ENCODE data around the gene OTOP2. TPM values are rescaled to one million over a fixed set of nuclear protein-coding genes. Genes with fewer than 3 reads are reported as not detected.
"Not testable (repeated sequence)": the region's sequence is repeated elsewhere in the genome, so short reads cannot be mapped to it uniquely, and the experiment has no call there.

The OTOP2 gene
- total and polyA plus RNA-seq, 2 donors = not detected

- Histone ChIP-seq H3K4me3 (ENCODE audit: low read depth, low read length) (peak overlapping the region; percentile 67), H3K27ac (ENCODE audit: low read depth) (no peak overlapping the region), H3K36me3 (ENCODE audit: insufficient read depth) (no peaks in the 10 kb centered on the region), H3K4me1 (ENCODE audit: insufficient read depth) (peaks cover 3% of the 10 kb centered on the region)
- no peak for DNase-seq (ENCODE audit: extremely low spot score)
- WGBS = 31% methylated on average over 9 of the region's 9 CpGs
Measured at GRCh38 chr17:74971842-74972106, 47.7 kb downstream of the OTOP2 start.

- 2% methylated on average over 95 of the region's 95 CpGs for WGBS
- H3K27ac ChIP-seq (ENCODE audit: low read depth) = no peak within 1 kb of the TSS
- no peak for DNase-seq (ENCODE audit: extremely low spot score)
- no peaks in the 10 kb centered on the region for H3K36me3 ChIP-seq (ENCODE audit: insufficient read depth)
- peak within 1 kb of the TSS; percentile 67 for H3K4me3 ChIP-seq (ENCODE audit: low read depth, low read length)
- peaks cover 3% of the 10 kb centered on the region for H3K4me1 ChIP-seq (ENCODE audit: insufficient read depth)
Measured at GRCh38 chr17:74972107-74972972, 48.3 kb downstream of the OTOP2 start, which contains the start of gene HID1. Gene HID1, minus strand, starts transcription at chr17:74972759. Its CDS starts 103 bp downstream, at chr17:74972656.

GRCh38 chr17:74972973-74973328, 48.9 kb downstream of the OTOP2 start:
- H3K36me3 ChIP-seq (ENCODE audit: insufficient read depth) = no peaks in the 10 kb centered on the region
- peaks cover 3% of the 10 kb centered on the region for H3K4me1 ChIP-seq (ENCODE audit: insufficient read depth)
- no peak for DNase-seq (ENCODE audit: extremely low spot score)
- H3K27ac ChIP-seq (ENCODE audit: low read depth) = no peak overlapping the region
- WGBS = 13% methylated on average over 17 of the region's 17 CpGs
- H3K4me3 ChIP-seq (ENCODE audit: low read depth, low read length) = peak overlapping the region; percentile 67

GRCh38 chr17:74975943-74976342, 51.9 kb downstream of the OTOP2 start:
- Histone ChIP-seq H3K36me3 (ENCODE audit: insufficient read depth) (no peaks in the 10 kb centered on the region), H3K4me3 (ENCODE audit: low read depth, low read length) (no peak overlapping the region), H3K4me1 (ENCODE audit: insufficient read depth) (peaks cover 2% of the 10 kb centered on the region), H3K27ac (ENCODE audit: low read depth) (no peak overlapping the region)
- WGBS = 70% methylated on average over 4 of the region's 4 CpGs
- DNase-seq (ENCODE audit: extremely low spot score) = no peak

GRCh38 chr17:74977802-74978201, 53.7 kb downstream of the OTOP2 start:
- no peak overlapping the region for H3K4me3 ChIP-seq (ENCODE audit: low read depth, low read length)
- H3K4me1 ChIP-seq (ENCODE audit: insufficient read depth) = peaks cover 1% of the 10 kb centered on the region
- DNase-seq (ENCODE audit: extremely low spot score) = no peak
- no peak overlapping the region for H3K27ac ChIP-seq (ENCODE audit: low read depth)
- WGBS = 91% methylated on average over 3 of the region's 3 CpGs
- no peaks in the 10 kb centered on the region for H3K36me3 ChIP-seq (ENCODE audit: insufficient read depth)

GRCh38 chr17:74978240-74978639, 54.2 kb downstream of the OTOP2 start:
- 71% methylated on average over 3 of the region's 3 CpGs for WGBS
- Histone ChIP-seq H3K4me1 (ENCODE audit: insufficient read depth) (peaks cover 1% of the 10 kb centered on the region), H3K4me3 (ENCODE audit: low read depth, low read length) (no peak overlapping the region), H3K27ac (ENCODE audit: low read depth) (no peak overlapping the region), H3K36me3 (ENCODE audit: insufficient read depth) (no peaks in the 10 kb centered on the region)
- no peak for DNase-seq (ENCODE audit: extremely low spot score)

- no peak for DNase-seq (ENCODE audit: extremely low spot score)
- Histone ChIP-seq H3K36me3 (ENCODE audit: insufficient read depth) (no peaks in the 10 kb centered on the region), H3K27ac (ENCODE audit: low read depth) (no peak overlapping the region), H3K4me1 (ENCODE audit: insufficient read depth) (peaks cover 1% of the 10 kb centered on the region), H3K4me3 (ENCODE audit: low read depth, low read length) (no peak overlapping the region)
- 77% methylated on average over 17 of the region's 17 CpGs for WGBS
Measured at GRCh38 chr17:74979408-74980146, 55.5 kb downstream of the OTOP2 start.

- Histone ChIP-seq H3K36me3 (ENCODE audit: insufficient read depth) (no peaks in the 10 kb centered on the region), H3K4me1 (ENCODE audit: insufficient read depth) (peaks cover 1% of the 10 kb centered on the region), H3K4me3 (ENCODE audit: low read depth, low read length) (peak overlapping the region; percentile 50), H3K27ac (ENCODE audit: low read depth) (peak overlapping the region; percentile 39)
- WGBS = 49% methylated on average over 16 of the region's 16 CpGs
- DNase-seq (ENCODE audit: extremely low spot score) = no peak
Measured at GRCh38 chr17:74981318-74981978, 57.4 kb downstream of the OTOP2 start.

- Histone ChIP-seq H3K4me3 (ENCODE audit: low read depth, low read length) (peak overlapping the region; percentile 50), H3K36me3 (ENCODE audit: insufficient read depth) (no peaks in the 10 kb centered on the region), H3K4me1 (ENCODE audit: insufficient read depth) (peaks cover 1% of the 10 kb centered on the region), H3K27ac (ENCODE audit: low read depth) (peak overlapping the region; percentile 39)
- under 1% methylated on average over 61 of the region's 61 CpGs for WGBS
- no peak for DNase-seq (ENCODE audit: extremely low spot score)
Measured at GRCh38 chr17:74981979-74982662, 58.0 kb downstream of the OTOP2 start.

- H3K4me3 ChIP-seq (ENCODE audit: low read depth, low read length) = peak overlapping the region; percentile 50
- 35% methylated on average over 14 of the region's 14 CpGs for WGBS
- not testable (repeated sequence) for DNase-seq (ENCODE audit: extremely low spot score); H3K4me1 ChIP-seq (ENCODE audit: insufficient read depth); H3K36me3 ChIP-seq (ENCODE audit: insufficient read depth)
- peak overlapping the region; percentile 39 for H3K27ac ChIP-seq (ENCODE audit: low read depth)
Measured at GRCh38 chr17:74982663-74983313, 58.7 kb downstream of the OTOP2 start.
